T47D (cell line): ENCODE measurements around the gene ORAI2.
"Not testable (repeated sequence)": the region's sequence is repeated elsewhere in the genome, so short reads cannot be mapped to it uniquely, and the experiment has no call there.

ENCODE experiments used
- DNase-seq, 2 experiments: peaks; one replicate each; pipeline versions ENCODE4 v3.0.0 to v3.0.0-alpha.2; 2011 to 2012; ENCODE audit warnings: low read depth in 1 of 2, low spot score in 1 of 2
- JUND ChIP-seq: IDR thresholded peaks from 2 replicates; pipeline ENCODE4 v1.6.1; 2012; ENCODE audit warnings: low read depth
- in situ Hi-C: cut with HindIII; loops from 2 replicates; pipeline ENCODE4 v1.10.0; 2016; ENCODE audit warnings: low sequenced_read_pairs, low pct_unique_long_range_greater_than_20kb

ORAI2 gene

DNA sequence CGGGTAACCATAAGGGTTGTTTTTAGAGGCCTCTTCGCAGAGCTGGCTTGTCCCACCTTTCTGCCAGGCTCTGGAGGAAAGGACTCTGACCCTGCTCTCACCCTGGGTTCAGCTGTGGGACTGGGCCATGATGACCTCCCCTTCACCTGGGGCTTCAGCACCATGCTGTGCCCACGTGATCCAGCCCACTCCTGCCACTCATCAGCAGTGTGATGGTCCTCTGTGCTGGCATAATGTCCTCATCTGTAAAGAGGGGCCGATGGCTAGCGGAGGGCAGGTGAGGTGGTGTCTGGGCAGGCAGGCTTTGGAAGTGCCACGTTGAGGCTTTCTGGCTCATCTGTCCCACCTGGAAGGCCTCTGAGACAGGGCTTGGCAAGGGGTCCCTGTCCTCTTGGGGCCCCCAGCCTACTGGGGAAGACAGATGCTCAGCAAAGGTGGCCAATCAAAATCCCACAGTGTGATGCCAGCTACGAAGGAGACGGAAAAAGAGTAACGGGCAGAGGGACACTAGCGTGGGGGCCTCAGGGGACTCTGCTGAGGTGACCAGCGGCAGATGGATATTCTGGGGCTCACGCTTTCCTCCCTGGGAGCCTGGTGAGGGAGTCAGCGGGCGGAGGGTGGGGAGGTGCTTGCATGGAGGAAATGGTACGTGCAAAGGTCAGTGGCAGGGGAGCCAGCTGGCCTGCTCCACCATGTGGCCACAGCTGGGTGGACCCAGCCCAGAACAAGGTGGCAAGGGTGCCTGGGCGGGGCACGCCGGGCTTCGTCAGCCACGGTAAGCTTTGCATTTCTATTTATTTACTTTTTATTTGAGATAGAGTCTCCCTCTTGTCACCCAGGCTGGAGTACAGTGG is 36.8 kb downstream of the ORAI2 start:
- TF ChIP-seq JUND = no peak
- DNase-seq = no peak
- in situ Hi-C loops = no loop called here

DNA sequence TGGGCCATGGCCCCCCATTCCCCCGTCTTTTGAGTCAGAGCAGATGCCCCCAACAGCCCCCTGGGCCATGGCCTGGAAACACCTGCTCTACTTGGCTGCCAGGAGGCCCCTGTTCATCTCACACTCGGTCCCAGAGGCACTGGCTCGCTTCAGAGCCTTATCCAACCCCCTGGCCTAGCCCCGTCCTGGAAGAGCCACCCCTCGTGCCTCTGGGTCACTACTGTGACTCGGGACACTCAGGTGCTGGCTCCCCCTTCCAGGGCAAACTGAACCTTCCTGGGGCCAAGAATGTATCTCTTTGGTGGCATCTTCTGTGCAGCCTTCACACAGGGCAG is 38.4 kb downstream of the ORAI2 start:
- no peak for TF ChIP-seq JUND
- no peak for DNase-seq
- in situ Hi-C loops = no loop called here

DNA sequence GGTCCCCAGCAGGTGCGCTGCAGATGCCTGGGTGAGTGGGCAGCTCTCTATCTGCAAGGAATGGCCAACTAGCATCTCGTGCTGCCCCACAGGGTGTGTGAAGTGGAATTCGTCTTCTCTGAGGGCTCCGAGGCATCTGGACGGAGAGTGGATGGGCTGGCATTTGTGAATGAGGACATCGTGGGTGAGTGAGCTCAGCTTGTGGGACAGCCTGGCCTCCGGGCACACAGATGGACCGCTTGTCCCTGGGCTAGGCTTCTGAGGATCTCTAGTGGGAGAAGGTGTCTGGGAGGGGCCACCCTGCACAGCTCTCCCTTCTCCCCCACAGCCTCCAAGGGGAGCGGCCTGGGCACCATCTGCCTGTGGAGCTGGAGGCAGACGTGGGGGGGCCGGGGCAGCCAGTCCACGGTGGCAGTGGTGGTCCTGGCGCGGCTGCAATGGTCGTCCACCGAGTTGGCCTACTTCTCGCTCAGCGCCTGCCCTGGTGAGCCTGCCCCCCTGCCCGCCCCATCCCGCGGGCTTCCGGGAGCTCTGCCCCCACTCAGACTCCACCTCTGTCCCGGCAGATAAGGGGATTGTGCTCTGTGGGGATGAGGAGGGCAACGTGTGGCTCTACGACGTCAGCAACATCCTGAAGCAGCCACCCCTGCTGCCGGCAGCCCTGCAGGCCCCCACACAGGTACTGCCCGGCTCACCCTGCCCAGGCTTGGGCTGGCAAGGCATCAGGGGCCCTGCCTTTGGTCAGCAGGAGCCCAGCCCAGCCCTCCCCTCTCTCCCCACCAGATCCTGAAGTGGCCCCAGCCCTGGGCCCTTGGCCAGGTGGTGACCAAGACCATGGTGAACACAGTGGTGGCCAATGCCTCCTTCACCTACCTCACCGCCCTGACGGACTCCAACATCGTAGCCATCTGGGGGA is 39.0 kb downstream of the ORAI2 start:
- no peak for TF ChIP-seq JUND
- DNase-seq = no peak
- in situ Hi-C loops = no loop called here

DNA sequence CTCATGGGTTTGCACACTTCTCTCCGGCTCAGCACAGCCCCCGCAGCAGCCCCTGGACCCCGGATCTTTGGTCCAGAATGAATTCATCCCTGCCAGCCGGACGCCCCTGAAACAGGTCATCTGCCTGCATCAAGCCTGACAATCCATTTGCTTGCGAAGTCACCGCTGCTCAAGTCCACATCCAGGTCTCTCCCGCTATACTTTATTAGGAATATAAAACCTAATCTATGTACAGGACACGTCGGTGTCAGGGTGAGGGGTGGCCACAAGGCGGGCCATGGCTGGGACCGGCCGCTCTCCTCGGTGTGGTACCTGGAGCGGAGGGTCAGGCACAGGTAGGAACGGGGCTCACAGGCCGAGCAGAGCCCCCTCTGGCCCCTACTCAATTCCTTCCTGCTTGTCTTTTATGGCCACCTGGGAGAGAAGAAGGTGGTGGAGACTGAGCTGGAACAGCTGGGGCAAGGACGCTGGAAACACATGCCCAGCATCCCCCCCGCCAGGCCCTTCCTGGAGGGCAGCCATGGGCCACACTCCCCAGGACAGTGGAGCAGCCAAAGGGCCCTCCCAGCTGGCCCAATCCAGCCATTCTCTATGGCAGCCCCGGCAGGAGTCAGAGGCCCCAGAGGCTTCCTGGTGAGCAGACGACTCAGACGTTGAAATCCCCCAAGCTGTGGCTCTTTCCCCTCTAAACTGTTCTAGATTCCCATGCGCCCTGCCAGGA is 40.1 kb downstream of the ORAI2 start:
- no peak for DNase-seq
- TF ChIP-seq JUND = no peak
- in situ Hi-C loops = no loop called here

DNA sequence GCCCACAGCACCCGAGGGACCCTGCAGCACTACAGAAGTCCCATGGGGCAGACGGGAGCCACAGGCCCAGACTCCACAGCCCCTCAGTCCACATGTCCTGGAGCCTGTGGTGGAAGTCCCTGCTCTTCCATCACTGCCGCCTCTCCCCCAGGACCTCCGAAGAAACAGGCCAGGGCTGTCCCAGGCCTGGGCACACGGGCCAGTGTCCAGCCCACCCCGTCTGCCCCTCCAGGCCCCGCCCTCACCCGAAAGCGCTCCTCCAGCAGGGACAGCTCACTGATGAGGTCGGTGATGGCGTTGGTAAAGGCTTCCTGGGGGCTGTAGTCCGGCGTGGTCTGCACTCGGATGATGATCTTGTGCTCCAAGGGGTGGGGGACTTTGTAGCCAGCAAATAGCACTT is 40.7 kb downstream of the ORAI2 start:
- in situ Hi-C loops, DNase-seq: not testable (repeated sequence)

DNA sequence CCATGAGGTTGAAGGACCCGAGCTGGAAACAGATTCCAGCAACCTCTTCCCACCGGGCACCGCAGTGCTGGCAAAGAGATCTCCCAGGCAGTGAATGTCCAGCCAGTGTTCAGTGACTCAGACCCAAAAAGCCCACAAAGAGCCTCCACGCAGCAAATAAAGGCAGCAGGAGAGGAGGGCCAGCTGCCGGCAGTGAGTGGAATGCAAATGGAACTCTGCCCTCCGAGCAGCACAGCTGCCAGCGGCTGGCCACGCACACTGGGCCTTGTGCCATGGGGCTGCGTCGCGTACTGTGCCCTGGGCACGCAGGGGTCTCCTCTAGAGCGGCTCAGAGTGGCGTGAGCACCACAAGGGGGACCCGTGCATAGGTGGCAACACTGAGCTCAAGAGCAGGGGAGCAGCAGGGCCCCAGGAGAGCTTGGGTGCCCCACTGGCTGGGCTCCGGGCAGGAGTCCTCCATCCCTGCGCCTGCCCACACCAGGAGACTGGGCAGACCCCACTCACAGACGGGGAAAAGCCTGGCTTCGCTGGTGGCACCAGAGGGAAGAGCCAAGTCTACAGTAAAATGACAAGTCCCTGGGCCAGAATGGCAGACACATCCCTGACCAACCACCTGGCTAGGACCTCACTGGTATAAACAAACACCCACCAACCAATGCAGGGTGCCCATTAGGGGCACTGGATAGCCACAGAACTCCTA is 41.5 kb downstream of the ORAI2 start:
- in situ Hi-C loops = not testable (repeated sequence)

DNA sequence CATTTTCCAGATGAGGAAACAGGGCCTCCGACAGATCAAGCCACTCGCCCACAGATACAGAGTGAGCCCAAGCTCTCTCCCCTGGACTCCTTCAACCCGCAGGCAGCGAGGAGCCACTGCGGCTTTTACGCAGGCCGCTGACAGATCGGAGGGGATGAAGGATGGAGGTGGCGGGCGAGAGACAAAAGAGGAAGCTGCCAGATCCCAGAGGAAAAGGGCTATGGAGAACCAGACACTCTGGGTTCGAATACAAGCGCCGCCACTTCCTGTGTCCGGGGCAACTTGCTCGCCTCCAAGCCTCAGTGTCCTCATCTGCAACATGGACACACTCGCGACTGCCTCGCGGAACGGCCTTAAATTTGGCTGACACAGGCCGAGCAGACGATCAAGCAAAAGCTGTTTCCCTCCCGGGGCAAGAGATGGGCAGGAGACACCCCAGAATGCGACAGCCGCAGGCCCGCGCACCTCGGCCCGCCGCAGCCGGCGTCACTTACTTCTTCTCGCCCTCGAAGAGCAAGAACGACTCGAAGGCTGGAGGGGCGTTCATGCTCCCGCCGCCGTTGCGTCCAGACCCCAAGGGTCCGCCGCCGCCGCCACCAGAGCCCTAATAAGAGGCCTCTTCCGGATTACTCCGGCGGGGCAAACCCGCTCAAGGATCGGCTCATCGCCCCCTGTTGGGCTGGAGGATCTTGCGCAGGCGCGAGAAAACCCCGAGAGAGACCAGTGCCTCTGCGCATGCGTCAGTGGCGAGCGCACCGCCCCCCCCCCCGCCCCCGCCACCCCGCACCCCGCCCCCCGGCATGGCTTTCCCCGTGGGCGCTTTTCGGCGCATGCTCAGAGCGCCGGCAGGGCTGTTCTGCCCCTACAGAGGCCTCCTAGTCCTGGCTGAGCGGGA is 45.2 kb downstream of the ORAI2 start, which contains the start of gene POLR2J:
Gene POLR2J (minus strand): TSS at position 609 of the 895 bp plus-strand sequence. CDS start 62 bp downstream, at position 547.
- in situ Hi-C loops = not testable (repeated sequence)

More for the DNA sequence above, 41.5 kb downstream of the ORAI2 start:
- DNase-seq = not testable (repeated sequence)

DNA sequence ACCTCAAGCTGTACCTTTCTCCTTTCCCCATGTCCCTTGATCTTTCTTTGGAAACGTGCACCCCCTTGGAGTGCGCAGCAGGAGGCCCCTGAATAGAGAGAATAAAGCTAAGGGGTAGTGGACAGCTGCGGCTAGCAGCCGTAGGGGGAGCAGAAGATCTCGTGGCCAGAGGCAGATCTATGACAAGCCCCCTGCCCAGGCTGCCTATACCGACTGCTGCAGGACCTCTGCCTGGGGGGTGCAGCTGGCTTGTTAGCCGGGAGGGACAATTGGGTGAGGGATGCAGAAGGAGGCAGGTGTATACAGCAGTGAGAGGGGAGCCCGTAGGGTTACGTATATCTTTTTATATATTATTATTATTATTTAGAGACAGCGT is 45.8 kb downstream of the ORAI2 start:
- DNase-seq, in situ Hi-C loops: not testable (repeated sequence)

More for the DNA sequence above, 45.2 kb downstream of the ORAI2 start, which contains the start of gene POLR2J:
- DNase-seq = peak in 1 of 2 experiments; percentile 89

DNA sequence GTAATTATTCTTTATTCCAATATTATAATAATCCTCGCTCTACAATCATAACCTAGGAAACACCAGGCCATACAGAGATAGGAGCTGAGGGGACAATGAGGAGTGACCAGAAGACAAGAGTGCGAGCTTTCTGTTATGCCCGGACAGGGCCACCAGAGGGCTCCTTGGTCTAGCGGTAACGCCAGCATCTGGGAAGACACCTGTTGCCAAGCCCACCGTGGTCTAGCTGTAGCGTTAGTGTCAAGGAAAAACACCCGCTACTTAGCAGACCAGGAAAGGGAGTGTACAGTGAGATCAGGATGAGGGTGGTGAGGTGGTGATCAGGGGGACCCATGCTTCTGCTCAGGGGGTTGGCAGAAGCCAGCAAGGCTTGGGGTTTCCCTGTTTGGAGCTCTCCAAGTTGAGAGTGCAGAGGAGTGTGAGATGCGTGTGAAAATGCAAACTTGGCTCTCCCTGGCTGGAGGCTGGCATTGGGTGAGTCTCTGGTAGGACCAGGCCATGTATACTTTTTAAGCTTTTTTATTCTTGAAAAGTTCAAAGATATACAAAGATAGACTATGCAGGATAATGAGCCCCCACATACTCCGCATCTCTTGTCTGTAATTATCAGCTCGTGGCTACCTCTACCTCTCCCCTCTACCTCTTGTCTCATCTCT is 46.7 kb downstream of the ORAI2 start:
- in situ Hi-C loops, DNase-seq: not testable (repeated sequence)

DNA sequence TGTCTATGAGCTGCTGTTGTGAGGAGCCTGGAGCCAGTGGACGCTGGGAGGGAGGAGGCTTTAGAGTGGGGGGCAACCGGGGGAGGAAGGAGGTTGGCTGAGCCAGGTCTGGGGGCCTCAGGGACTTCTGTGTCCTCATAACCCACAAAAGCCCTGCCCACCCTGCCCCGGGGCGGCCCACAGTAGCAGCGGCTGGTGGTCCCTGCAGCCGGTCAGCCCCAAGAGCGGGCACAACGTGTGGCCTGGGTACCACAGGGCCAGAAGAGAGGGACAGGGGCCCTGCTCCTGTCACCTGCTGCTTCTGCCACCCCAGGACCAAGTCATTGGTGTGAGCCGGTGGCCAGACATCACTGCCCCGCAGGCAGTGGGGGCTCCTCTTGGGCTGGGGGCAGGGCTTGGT is 48.6 kb downstream of the ORAI2 start:
- in situ Hi-C loops, DNase-seq: not testable (repeated sequence)

DNA sequence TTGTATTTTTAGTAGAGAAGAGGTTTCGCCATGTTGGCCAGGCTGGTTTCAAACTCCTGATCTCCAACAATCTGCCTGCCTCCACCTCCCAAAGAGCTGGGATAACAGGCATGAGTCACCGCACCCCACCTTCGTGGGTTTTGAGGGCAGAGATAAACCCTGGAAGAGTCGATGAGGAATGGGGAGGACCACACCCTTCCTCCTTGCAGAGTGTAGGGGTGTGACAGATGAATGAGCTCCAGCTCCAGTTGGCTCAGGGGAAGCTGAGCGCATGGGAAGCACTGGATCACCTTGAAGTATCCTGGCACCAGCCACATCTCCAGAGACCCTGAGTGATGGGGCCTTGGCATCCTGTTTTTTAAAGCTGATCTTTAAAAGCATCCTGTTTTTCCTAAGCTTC is 50.9 kb downstream of the ORAI2 start:
- in situ Hi-C loops, DNase-seq: not testable (repeated sequence)

DNA sequence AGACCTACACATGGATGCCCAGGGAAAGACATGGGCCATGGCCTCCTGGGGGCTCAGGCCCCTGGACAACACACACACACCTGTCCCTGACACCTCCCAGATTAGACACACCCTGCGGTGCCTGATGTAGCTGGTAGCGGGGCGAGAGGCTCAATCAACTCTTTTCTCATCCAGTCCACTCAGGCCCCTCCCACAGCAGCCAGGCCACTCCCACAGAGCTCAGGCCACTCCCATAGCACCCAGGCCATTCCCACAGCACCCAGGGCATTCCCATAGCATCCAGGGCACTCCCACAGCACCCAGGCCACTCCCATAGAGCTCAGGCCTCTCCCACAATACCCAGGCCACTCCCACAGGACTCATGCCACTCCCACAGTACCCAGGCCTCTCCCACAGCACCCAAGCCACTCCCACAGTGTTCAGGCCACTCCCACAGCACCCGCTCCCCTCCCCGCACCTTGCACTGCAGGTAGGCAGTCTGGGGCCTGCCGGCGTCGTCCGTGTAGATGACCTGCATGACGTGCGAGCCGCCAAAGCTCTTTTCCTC is 57.2 kb downstream of the ORAI2 start:
- DNase-seq, in situ Hi-C loops: not testable (repeated sequence)

DNA sequence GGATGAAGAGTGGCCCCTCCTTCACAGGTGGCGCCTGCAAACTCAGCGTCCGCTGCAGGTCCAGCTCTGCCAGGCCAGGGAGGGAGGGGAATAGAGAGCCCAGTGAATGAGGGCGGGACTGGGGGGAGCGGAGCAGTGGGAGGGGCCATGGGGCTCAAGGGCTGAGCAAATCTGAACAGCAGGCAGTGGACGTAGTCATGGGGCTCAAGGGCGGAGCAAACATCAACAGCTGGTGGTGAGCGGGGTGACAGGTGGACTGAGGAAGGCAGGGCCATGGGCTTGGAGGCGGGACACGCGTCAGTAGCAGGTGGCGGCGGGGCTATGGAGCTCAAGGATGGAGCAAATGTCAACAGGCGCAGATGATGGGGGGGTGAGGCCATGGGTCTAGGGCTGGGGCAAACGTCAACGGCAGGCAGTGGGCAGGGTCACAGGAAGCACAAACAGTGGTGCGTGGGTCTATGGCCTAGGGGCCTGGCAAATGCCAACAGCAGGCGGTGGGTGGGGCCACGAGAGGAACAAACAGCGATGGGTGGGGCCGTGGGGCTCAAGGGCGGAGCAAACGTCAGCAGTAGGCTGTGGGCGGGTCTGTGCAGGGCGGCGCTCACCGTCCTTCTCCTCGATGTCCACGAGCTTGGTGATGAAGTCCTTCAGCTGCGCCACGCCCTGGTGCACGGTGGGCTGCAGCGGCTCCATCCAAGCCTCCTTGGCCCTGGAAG is 60.0 kb downstream of the ORAI2 start:
- peak in 1 of 2 experiments; percentile 75 for DNase-seq
- in situ Hi-C loops = not testable (repeated sequence)

DNA sequence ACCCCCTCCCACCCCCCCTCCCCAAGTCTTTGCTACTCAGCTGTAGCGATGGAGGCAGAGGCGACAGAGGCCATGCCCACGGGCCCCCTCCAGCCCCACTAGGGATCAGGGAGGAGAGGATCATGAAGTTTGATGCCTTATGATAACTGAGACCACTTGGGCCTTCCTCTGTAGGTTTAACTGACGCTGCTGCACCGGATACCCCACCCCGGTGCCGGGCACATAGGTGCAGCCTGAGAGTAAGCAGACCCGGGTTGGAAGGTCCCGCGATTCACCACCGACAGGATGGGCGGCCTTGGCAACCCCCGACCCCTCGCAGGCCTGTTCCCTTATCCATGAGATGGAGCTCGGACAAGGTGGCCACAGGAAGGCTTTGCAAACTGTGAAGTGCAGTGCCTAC is 60.7 kb downstream of the ORAI2 start:
- DNase-seq, in situ Hi-C loops: not testable (repeated sequence)
